ENCODE data around the gene AFAP1L1. TPM values are rescaled to one million over a fixed set of nuclear protein-coding genes. Genes with fewer than 3 reads are reported as not detected.

The AFAP1L1 gene
- total RNA-seq, 3 donors from 2014 or later, result 0.08 to 0.21 TPM; not detected in 1

- H3K4me3 Mint-ChIP-seq, result no peak overlapping the region
- H3K27me3 Mint-ChIP-seq (ENCODE audit: low read depth), result no peaks in the 10 kb centered on the region
- DNase-seq (no peak), ATAC-seq (no peak)
- H3K36me3 Mint-ChIP-seq (ENCODE audit: insufficient read depth), result no peaks in the 10 kb centered on the region
- peaks cover 5% of the 10 kb centered on the region for H3K9me3 Mint-ChIP-seq
- H3K4me1 Mint-ChIP-seq (ENCODE audit: low read depth), result peaks cover 1% of the 10 kb centered on the region
Measured at GRCh38 chr5:149247726-149248125, 23.9 kb upstream of the AFAP1L1 start.

GRCh38 chr5:149251546-149251945, 20.1 kb upstream of the AFAP1L1 start:
- peaks cover 5% of the 10 kb centered on the region for H3K9me3 Mint-ChIP-seq
- H3K36me3 Mint-ChIP-seq (ENCODE audit: insufficient read depth), result no peaks in the 10 kb centered on the region
- H3K27me3 Mint-ChIP-seq (ENCODE audit: low read depth), result peaks cover 2% of the 10 kb centered on the region
- ATAC-seq (no peak), DNase-seq (no peak)
- no peak overlapping the region for H3K4me3 Mint-ChIP-seq
- no peaks in the 10 kb centered on the region for H3K4me1 Mint-ChIP-seq (ENCODE audit: low read depth)

GRCh38 chr5:149254506-149254905, 17.2 kb upstream of the AFAP1L1 start:
- H3K9me3 Mint-ChIP-seq, result no peaks in the 10 kb centered on the region
- H3K4me1 Mint-ChIP-seq (ENCODE audit: low read depth), result no peaks in the 10 kb centered on the region
- DNase-seq, result no peak
- ATAC-seq, result no peak
- H3K27me3 Mint-ChIP-seq (ENCODE audit: low read depth), result peaks cover 5% of the 10 kb centered on the region
- H3K36me3 Mint-ChIP-seq (ENCODE audit: insufficient read depth), result no peaks in the 10 kb centered on the region
- H3K4me3 Mint-ChIP-seq, result no peak overlapping the region

- DNase-seq (no peak), ATAC-seq (no peak)
- no peaks in the 10 kb centered on the region for H3K9me3 Mint-ChIP-seq
- H3K4me1 Mint-ChIP-seq (ENCODE audit: low read depth), result no peaks in the 10 kb centered on the region
- no peaks in the 10 kb centered on the region for H3K36me3 Mint-ChIP-seq (ENCODE audit: insufficient read depth)
- H3K4me3 Mint-ChIP-seq, result no peak overlapping the region
- H3K27me3 Mint-ChIP-seq (ENCODE audit: low read depth), result peaks cover 15% of the 10 kb centered on the region
Measured at GRCh38 chr5:149256451-149256850, 15.2 kb upstream of the AFAP1L1 start.

- Mint-ChIP-seq H3K9me3 (no peaks in the 10 kb centered on the region), H3K36me3 (ENCODE audit: insufficient read depth) (no peaks in the 10 kb centered on the region), H3K4me1 (ENCODE audit: low read depth) (no peaks in the 10 kb centered on the region), H3K4me3 (no peak overlapping the region), H3K27me3 (ENCODE audit: low read depth) (peaks cover 15% of the 10 kb centered on the region)
- DNase-seq, result no peak
- no peak for ATAC-seq
Measured at GRCh38 chr5:149257131-149257530, 14.5 kb upstream of the AFAP1L1 start.

- DNase-seq (no peak), ATAC-seq (no peak)
- Mint-ChIP-seq H3K36me3 (ENCODE audit: insufficient read depth) (no peaks in the 10 kb centered on the region), H3K4me3 (no peak overlapping the region), H3K27me3 (ENCODE audit: low read depth) (peaks cover 15% of the 10 kb centered on the region), H3K9me3 (no peaks in the 10 kb centered on the region), H3K4me1 (ENCODE audit: low read depth) (no peaks in the 10 kb centered on the region)
Measured at GRCh38 chr5:149257889-149258705, 13.6 kb upstream of the AFAP1L1 start.

- DNase-seq, result no peak
- Mint-ChIP-seq H3K4me3 (no peak overlapping the region), H3K36me3 (ENCODE audit: insufficient read depth) (no peaks in the 10 kb centered on the region), H3K9me3 (no peaks in the 10 kb centered on the region), H3K27me3 (ENCODE audit: low read depth) (peaks cover 16% of the 10 kb centered on the region), H3K4me1 (ENCODE audit: low read depth) (peaks cover 7% of the 10 kb centered on the region)
- ATAC-seq, result no peak
Measured at GRCh38 chr5:149260761-149261160, 10.9 kb upstream of the AFAP1L1 start.

GRCh38 chr5:149261246-149261645, 10.4 kb upstream of the AFAP1L1 start:
- Mint-ChIP-seq H3K4me3 (no peak overlapping the region), H3K27me3 (ENCODE audit: low read depth) (peaks cover 16% of the 10 kb centered on the region), H3K4me1 (ENCODE audit: low read depth) (peaks cover 7% of the 10 kb centered on the region), H3K9me3 (no peaks in the 10 kb centered on the region), H3K36me3 (ENCODE audit: insufficient read depth) (no peaks in the 10 kb centered on the region)
- DNase-seq (no peak), ATAC-seq (no peak)

- no peak for DNase-seq
- H3K4me1 Mint-ChIP-seq (ENCODE audit: low read depth), result peaks cover 7% of the 10 kb centered on the region
- ATAC-seq, result no peak
- no peaks in the 10 kb centered on the region for H3K36me3 Mint-ChIP-seq (ENCODE audit: insufficient read depth)
- no peak overlapping the region for H3K4me3 Mint-ChIP-seq
- no peaks in the 10 kb centered on the region for H3K9me3 Mint-ChIP-seq
- H3K27me3 Mint-ChIP-seq (ENCODE audit: low read depth), result peaks cover 16% of the 10 kb centered on the region
Measured at GRCh38 chr5:149262315-149262714, 9.3 kb upstream of the AFAP1L1 start.

- H3K36me3 Mint-ChIP-seq (ENCODE audit: insufficient read depth), result no peaks in the 10 kb centered on the region
- peak; percentile 68 to 79 for ATAC-seq
- peaks cover 14% of the 10 kb centered on the region for H3K27me3 Mint-ChIP-seq (ENCODE audit: low read depth)
- peak; percentile 47 for DNase-seq
- peaks cover 4% of the 10 kb centered on the region for H3K9me3 Mint-ChIP-seq
- no peak overlapping the region for H3K4me3 Mint-ChIP-seq
- H3K4me1 Mint-ChIP-seq (ENCODE audit: low read depth), result peaks cover 7% of the 10 kb centered on the region
Measured at GRCh38 chr5:149264439-149265067, 7.1 kb upstream of the AFAP1L1 start.

- H3K9me3 Mint-ChIP-seq, result peaks cover 4% of the 10 kb centered on the region
- H3K36me3 Mint-ChIP-seq (ENCODE audit: insufficient read depth), result no peaks in the 10 kb centered on the region
- peaks cover 9% of the 10 kb centered on the region for H3K27me3 Mint-ChIP-seq (ENCODE audit: low read depth)
- DNase-seq, result no peak
- no peak overlapping the region for H3K4me3 Mint-ChIP-seq
- peaks cover 7% of the 10 kb centered on the region for H3K4me1 Mint-ChIP-seq (ENCODE audit: low read depth)
- ATAC-seq, result no peak
Measured at GRCh38 chr5:149265068-149265465, 6.6 kb upstream of the AFAP1L1 start.

GRCh38 chr5:149265597-149265996, 6.1 kb upstream of the AFAP1L1 start:
- peaks cover 10% of the 10 kb centered on the region for H3K27me3 Mint-ChIP-seq (ENCODE audit: low read depth)
- H3K4me1 Mint-ChIP-seq (ENCODE audit: low read depth), result peaks cover 7% of the 10 kb centered on the region
- no peaks in the 10 kb centered on the region for H3K36me3 Mint-ChIP-seq (ENCODE audit: insufficient read depth)
- H3K9me3 Mint-ChIP-seq, result peaks cover 4% of the 10 kb centered on the region
- DNase-seq (no peak), ATAC-seq (no peak)
- H3K4me3 Mint-ChIP-seq, result no peak overlapping the region

GRCh38 chr5:149267241-149267973, 4.3 kb upstream of the AFAP1L1 start:
- ATAC-seq (no peak), DNase-seq (no peak)
- Mint-ChIP-seq H3K36me3 (ENCODE audit: insufficient read depth) (no peaks in the 10 kb centered on the region), H3K4me3 (no peak overlapping the region), H3K9me3 (peaks cover 4% of the 10 kb centered on the region), H3K27me3 (ENCODE audit: low read depth) (peaks cover 20% of the 10 kb centered on the region), H3K4me1 (ENCODE audit: low read depth) (peaks cover 12% of the 10 kb centered on the region)

- Mint-ChIP-seq H3K9me3 (peaks cover 4% of the 10 kb centered on the region), H3K4me3 (no peak overlapping the region), H3K4me1 (ENCODE audit: low read depth) (peaks cover 13% of the 10 kb centered on the region), H3K27me3 (ENCODE audit: low read depth) (peaks cover 35% of the 10 kb centered on the region), H3K36me3 (ENCODE audit: insufficient read depth) (no peaks in the 10 kb centered on the region)
- no peak for DNase-seq
- peak in 1 of 2 donors; percentile 38 for ATAC-seq
Measured at GRCh38 chr5:149268928-149269557, 2.6 kb upstream of the AFAP1L1 start.
